ENCODE results near the gene ZNHIT1.

GRCh38 chr7:101177644-101178043 is 40.3 kb upstream of the ZNHIT1 start:
- no peak for TF ChIP-seq CTCF (IDR thresholded peaks at IDR 0.05)
- no peak for TF ChIP-seq EP300 (IDR thresholded peaks at IDR 0.05; ENCODE audit: borderline replicate concordance in 1 of 2, low read depth in 1 of 2, low read length in 1 of 2)
- no peak for TF ChIP-seq POLR2AphosphoS5 (IDR thresholded peaks at IDR 0.05; ENCODE audit: low read depth, low read length)
- no peak for TF ChIP-seq ELF1 (IDR thresholded peaks at IDR 0.05)
- no peak for TF ChIP-seq TCF12 (IDR thresholded peaks at IDR 0.05)
